GM10847 (cell line): Measurements from ENCODE around the gene ATP11A.

ENCODE experiments used
- POLR2A ChIP-seq: IDR thresholded peaks from 2 replicates; pipeline ENCODE4 v1.6.1; 2011; ENCODE audit not compliant: insufficient read length; ENCODE audit errors: extremely low read depth

The ATP11A gene

GRCh38 chr13:112657850-112658445 is 31.9 kb upstream of the ATP11A start:
- TF ChIP-seq POLR2A, result no peak

- TF ChIP-seq POLR2A, result no peak
Measured at GRCh38 chr13:112658808-112659207, 31.0 kb upstream of the ATP11A start.

GRCh38 chr13:112661291-112661690 is 28.5 kb upstream of the ATP11A start:
- no peak for TF ChIP-seq POLR2A

DNA sequence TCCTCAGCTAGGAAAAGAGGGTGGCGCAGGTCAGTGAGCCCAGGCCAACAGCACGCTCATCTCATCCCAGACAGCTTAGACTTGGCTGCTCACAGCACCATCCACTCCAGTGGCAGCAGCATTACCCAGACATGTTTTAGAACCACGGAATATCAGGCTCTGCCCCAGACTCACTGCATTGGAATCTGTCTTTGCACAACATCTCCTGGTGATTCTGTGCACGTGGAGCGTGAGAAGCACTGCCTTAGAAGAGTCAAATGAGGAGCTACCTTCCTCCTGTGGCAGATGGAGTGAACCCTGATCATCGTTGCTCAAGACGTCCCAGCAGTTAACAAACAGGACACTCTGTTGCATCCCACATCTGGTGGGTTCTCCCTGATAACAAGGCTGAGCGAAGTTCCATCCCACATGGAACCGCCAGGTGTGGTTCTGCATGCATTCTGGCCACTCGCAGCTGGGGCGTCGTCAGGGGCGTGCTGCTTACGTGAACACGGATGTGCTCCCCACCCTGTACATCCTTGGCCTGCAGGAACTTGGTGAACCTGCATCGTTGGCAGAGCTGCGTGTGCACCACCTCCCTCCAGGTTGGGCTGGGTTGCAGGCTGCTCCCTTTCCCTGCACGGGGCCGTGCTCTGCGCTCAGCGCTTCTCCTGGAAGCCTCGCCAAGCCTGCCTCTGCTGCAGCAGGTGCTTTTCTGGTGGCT is 25.2 kb upstream of the ATP11A start:
- TF ChIP-seq POLR2A, result no peak

GRCh38 chr13:112668924-112669323 is 20.9 kb upstream of the ATP11A start:
- TF ChIP-seq POLR2A, result no peak

GRCh38 chr13:112669881-112670499 is 19.8 kb upstream of the ATP11A start:
- TF ChIP-seq POLR2A, result no peak

DNA sequence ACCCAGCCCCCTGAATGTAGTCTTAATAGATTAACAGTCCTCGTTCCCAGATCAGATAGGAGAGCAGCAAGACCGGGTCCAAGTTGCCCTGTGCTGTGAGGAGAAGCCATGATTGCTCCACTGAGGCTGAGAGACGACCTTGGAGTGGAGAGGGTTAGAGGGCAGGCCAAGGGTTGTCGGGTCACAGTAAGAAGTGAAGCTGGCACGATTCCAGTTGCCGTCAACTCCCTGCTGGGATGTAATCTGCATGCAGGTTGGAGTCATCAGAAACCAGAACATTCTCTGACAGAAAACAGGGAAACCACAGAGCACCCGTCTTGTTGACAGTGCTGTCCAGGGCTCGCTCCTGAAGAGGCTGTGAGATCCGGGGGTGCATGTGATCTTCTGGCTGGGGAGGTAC is 19.0 kb upstream of the ATP11A start:
- TF ChIP-seq POLR2A, result no peak

- no peak for TF ChIP-seq POLR2A
Measured at GRCh38 chr13:112671359-112671758, 18.5 kb upstream of the ATP11A start.

DNA sequence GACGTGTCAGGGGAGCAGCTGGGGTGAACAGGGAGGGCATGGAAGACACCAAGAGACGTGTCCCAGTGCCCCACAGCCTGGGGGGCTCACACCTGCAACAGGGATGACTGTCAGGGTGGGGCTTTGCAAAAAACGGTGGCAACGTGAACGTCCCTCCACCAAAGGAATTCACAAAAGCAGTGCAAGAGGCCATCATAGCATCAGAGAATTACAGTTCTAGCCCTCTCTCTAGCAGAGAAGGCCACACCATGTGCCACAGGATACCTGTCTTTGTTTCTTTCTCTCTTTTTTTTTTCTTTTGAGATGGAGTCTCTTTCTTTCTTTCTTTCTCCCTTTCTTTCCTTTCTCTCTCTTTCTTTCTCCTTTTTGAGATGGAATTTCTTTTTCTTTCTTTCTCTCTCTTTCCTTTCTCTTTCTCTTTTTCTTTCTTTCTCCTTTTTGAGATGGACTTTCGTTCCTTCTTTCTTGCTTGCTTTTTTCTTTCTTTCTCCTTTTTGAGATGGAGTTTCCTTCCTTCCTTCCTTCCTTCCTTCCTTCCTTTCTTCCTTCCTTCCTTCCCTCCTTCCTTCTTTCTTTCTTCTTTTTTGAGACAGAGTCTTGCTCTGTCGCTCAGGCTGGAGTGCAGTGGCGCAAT is 17.1 kb upstream of the ATP11A start:
- TF ChIP-seq POLR2A, result no peak

- TF ChIP-seq POLR2A, result no peak
Measured at GRCh38 chr13:112674412-112675365, 15.1 kb upstream of the ATP11A start.

GRCh38 chr13:112675366-112675756 is 14.5 kb upstream of the ATP11A start:
- no peak for TF ChIP-seq POLR2A

- TF ChIP-seq POLR2A, result no peak
Measured at GRCh38 chr13:112679381-112679780, 10.5 kb upstream of the ATP11A start.

GRCh38 chr13:112679932-112680677 is 9.7 kb upstream of the ATP11A start:
- no peak for TF ChIP-seq POLR2A

- TF ChIP-seq POLR2A, result no peak
Measured at GRCh38 chr13:112680741-112681360, 9.0 kb upstream of the ATP11A start.
